ENCODE results near the gene PCDHGB7. TPM values are rescaled to one million over a fixed set of nuclear protein-coding genes. Genes with fewer than 3 reads are reported as not detected.
"Not testable (repeated sequence)": the region's sequence is repeated elsewhere in the genome, so short reads cannot be mapped to it uniquely, and the experiment has no call there.

The PCDHGB7 gene
- polyA plus RNA-seq, 1 of the 3 experiments (the other 2 are of a cell fraction), result 19.1 TPM

- H3K9ac ChIP-seq, result no peak overlapping the region
- peaks cover 3 to 31% of the 10 kb centered on the region in 2 experiments for H3K36me3 ChIP-seq (replicated peaks in 1 of 2; ENCODE audit: control insufficient read depth in 1 of 2, insufficient read depth in 2 of 2, low read length in 1 of 2)
- no peaks in the 10 kb centered on the region for H3K9me3 ChIP-seq
- no peak for DNase-seq
- no peaks in the 10 kb centered on the region for H3K4me1 ChIP-seq (ENCODE audit: control insufficient read depth in 1 of 2, insufficient read depth in 2 of 2, low read depth in 1 of 2, low read length in 1 of 2)
- H3K4me2 ChIP-seq, result no peak overlapping the region
- ChIA-PET POLR2A (no interaction called here), CTCF (interaction anchor here (1.7 kb wide), 1 partner anchor 14 kb away, joined by 6 read pairs; the partner anchor contains the start of gene PCDHGB7)
- H2AFZ ChIP-seq (ENCODE audit: low read depth), result no peak overlapping the region
- WGBS (ENCODE audit: low lambda C conversion rate), result 96% methylated on average over 34 of the region's 37 CpGs
- H3K27ac ChIP-seq (ENCODE audit: low read depth in 2 of 2, low read length in 1 of 2), result no peak overlapping the region
- peaks cover 8% of the 10 kb centered on the region for H3F3A ChIP-seq (replicated peaks; ENCODE audit: insufficient read depth)
- H3K9me2 ChIP-seq, result no peaks in the 10 kb centered on the region
- no peaks in the 10 kb centered on the region for H4K20me1 ChIP-seq (ENCODE audit: insufficient read depth)
- no peaks in the 10 kb centered on the region for H3K27me3 ChIP-seq (ENCODE audit: insufficient read depth)
- TF ChIP-seq SMC3 (IDR thresholded peaks at IDR 0.05; ENCODE audit: low read depth, low read length), result no peak
- no peak for TF ChIP-seq RFX5 (IDR thresholded peaks at IDR 0.05; ENCODE audit: low read length)
- TF ChIP-seq JUND (IDR thresholded peaks at IDR 0.05), result no peak
- TF ChIP-seq ELF1 (IDR thresholded peaks at IDR 0.05), result no peak
- TF ChIP-seq GABPA (IDR thresholded peaks at IDR 0.05; ENCODE audit: low read depth), result no peak
- TF ChIP-seq, protein P1, sequence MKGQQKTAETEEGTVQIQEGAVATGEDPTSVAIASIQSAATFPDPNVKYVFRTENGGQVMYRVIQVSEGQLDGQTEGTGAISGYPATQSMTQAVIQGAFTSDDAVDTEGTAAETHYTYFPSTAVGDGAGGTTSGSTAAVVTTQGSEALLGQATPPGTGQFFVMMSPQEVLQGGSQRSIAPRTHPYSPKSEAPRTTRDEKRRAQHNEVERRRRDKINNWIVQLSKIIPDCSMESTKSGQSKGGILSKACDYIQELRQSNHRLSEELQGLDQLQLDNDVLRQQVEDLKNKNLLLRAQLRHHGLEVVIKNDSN (IDR thresholded peaks at IDR 0.05; ENCODE audit: borderline replicate concordance, low read depth), result no peak
- TF ChIP-seq NFIC (IDR thresholded peaks at IDR 0.05; ENCODE audit: borderline replicate concordance), result no peak
- TF ChIP-seq YY1 (IDR thresholded peaks at IDR 0.05; ENCODE audit: low read depth), result no peak
- no peak for TF ChIP-seq GATA2 (CRISPR knock-in tag; IDR thresholded peaks at IDR 0.05)
- TF ChIP-seq, protein P2, sequence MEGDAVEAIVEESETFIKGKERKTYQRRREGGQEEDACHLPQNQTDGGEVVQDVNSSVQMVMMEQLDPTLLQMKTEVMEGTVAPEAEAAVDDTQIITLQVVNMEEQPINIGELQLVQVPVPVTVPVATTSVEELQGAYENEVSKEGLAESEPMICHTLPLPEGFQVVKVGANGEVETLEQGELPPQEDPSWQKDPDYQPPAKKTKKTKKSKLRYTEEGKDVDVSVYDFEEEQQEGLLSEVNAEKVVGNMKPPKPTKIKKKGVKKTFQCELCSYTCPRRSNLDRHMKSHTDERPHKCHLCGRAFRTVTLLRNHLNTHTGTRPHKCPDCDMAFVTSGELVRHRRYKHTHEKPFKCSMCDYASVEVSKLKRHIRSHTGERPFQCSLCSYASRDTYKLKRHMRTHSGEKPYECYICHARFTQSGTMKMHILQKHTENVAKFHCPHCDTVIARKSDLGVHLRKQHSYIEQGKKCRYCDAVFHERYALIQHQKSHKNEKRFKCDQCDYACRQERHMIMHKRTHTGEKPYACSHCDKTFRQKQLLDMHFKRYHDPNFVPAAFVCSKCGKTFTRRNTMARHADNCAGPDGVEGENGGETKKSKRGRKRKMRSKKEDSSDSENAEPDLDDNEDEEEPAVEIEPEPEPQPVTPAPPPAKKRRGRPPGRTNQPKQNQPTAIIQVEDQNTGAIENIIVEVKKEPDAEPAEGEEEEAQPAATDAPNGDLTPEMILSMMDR (IDR thresholded peaks at IDR 0.05), result no peak
- TF ChIP-seq MAX (IDR thresholded peaks at IDR 0.05; ENCODE audit: low read depth), result no peak
- TF ChIP-seq NRF1 (IDR thresholded peaks at IDR 0.05; ENCODE audit: low read depth, low read length), result no peak
- TF ChIP-seq TCF12 (IDR thresholded peaks at IDR 0.05), result no peak
- TF ChIP-seq, protein P3, sequence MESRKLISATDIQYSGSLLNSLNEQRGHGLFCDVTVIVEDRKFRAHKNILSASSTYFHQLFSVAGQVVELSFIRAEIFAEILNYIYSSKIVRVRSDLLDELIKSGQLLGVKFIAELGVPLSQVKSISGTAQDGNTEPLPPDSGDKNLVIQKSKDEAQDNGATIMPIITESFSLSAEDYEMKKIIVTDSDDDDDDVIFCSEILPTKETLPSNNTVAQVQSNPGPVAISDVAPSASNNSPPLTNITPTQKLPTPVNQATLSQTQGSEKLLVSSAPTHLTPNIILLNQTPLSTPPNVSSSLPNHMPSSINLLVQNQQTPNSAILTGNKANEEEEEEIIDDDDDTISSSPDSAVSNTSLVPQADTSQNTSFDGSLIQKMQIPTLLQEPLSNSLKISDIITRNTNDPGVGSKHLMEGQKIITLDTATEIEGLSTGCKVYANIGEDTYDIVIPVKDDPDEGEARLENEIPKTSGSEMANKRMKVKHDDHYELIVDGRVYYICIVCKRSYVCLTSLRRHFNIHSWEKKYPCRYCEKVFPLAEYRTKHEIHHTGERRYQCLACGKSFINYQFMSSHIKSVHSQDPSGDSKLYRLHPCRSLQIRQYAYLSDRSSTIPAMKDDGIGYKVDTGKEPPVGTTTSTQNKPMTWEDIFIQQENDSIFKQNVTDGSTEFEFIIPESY (IDR thresholded peaks at IDR 0.05; ENCODE audit: borderline replicate concordance, low read depth), result no peak
- no peak for TF ChIP-seq EP300 (IDR thresholded peaks at IDR 0.05; ENCODE audit: borderline replicate concordance in 1 of 2, low read depth in 1 of 2, low read length in 1 of 2)
- TF ChIP-seq EZH2phosphoT487 (IDR thresholded peaks at IDR 0.05; ENCODE audit: borderline replicate concordance, low read depth), result no peak
- TF ChIP-seq, protein P4, sequence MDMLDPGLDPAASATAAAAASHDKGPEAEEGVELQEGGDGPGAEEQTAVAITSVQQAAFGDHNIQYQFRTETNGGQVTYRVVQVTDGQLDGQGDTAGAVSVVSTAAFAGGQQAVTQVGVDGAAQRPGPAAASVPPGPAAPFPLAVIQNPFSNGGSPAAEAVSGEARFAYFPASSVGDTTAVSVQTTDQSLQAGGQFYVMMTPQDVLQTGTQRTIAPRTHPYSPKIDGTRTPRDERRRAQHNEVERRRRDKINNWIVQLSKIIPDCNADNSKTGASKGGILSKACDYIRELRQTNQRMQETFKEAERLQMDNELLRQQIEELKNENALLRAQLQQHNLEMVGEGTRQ (IDR thresholded peaks at IDR 0.05; ENCODE audit: borderline replicate concordance, low read depth, low read length), result no peak
- peaks cover 10% of the 10 kb centered on the region; the same call in 1 of the 2 replicates for H3K79me2 ChIP-seq (ENCODE audit: insufficient read depth)
- peak overlapping the region in 1 of 2 experiments; percentile 12; a peak in 1 of 4 replicates for H3K4me3 ChIP-seq (ENCODE audit: low read depth in 2 of 2, low read length in 1 of 2)
Measured at GRCh38 chr5:141431286-141431685, 13.8 kb downstream of the PCDHGB7 start.

GRCh38 chr5:141432308-141432707 is 14.8 kb downstream of the PCDHGB7 start:
- H3K9me2 ChIP-seq; DNase-seq; H3K9ac ChIP-seq; POLR2A ChIA-PET; H3K27me3 ChIP-seq (ENCODE audit: insufficient read depth); H3K9me3 ChIP-seq; H3K4me2 ChIP-seq; H2AFZ ChIP-seq (ENCODE audit: low read depth); H3K4me1 ChIP-seq (ENCODE audit: control insufficient read depth in 1 of 2, insufficient read depth in 2 of 2, low read depth in 1 of 2, low read length in 1 of 2); H4K20me1 ChIP-seq (ENCODE audit: insufficient read depth); H3K27ac ChIP-seq (ENCODE audit: low read depth in 2 of 2, low read length in 1 of 2); H3F3A ChIP-seq (replicated peaks; ENCODE audit: insufficient read depth): not testable (repeated sequence)
- H3K4me3 ChIP-seq (ENCODE audit: low read depth in 2 of 2, low read length in 1 of 2), result peak overlapping the region in 1 of 2 experiments; percentile 6; a peak in 1 of 4 replicates
- CTCF ChIA-PET, result interaction anchor here (1.7 kb wide), 1 partner anchor 15 kb away, joined by 6 read pairs; the partner anchor contains the start of gene PCDHGB7
- peaks cover 10% of the 10 kb centered on the region; the same call in 1 of the 2 replicates for H3K79me2 ChIP-seq (ENCODE audit: insufficient read depth)
- 92% methylated on average over 20 of the region's 38 CpGs for WGBS (ENCODE audit: low lambda C conversion rate)
- H3K36me3 ChIP-seq (replicated peaks in 1 of 2; ENCODE audit: control insufficient read depth in 1 of 2, insufficient read depth in 2 of 2, low read length in 1 of 2), result peaks cover 3 to 22% of the 10 kb centered on the region in 2 experiments

- H2AFZ ChIP-seq (ENCODE audit: low read depth); H3K27ac ChIP-seq (ENCODE audit: low read depth in 2 of 2, low read length in 1 of 2); H3K4me1 ChIP-seq (ENCODE audit: control insufficient read depth in 1 of 2, insufficient read depth in 2 of 2, low read depth in 1 of 2, low read length in 1 of 2); H4K20me1 ChIP-seq (ENCODE audit: insufficient read depth); H3K27me3 ChIP-seq (ENCODE audit: insufficient read depth); H3K4me2 ChIP-seq; CTCF ChIA-PET; H3K9ac ChIP-seq; H3K9me2 ChIP-seq; H3K9me3 ChIP-seq; H3K4me3 ChIP-seq (ENCODE audit: low read depth in 2 of 2, low read length in 1 of 2); POLR2A ChIA-PET; DNase-seq; H3F3A ChIP-seq (replicated peaks; ENCODE audit: insufficient read depth): not testable (repeated sequence)
- Histone ChIP-seq H3K36me3 (replicated peaks in 1 of 2; ENCODE audit: control insufficient read depth in 1 of 2, insufficient read depth in 2 of 2, low read length in 1 of 2) (peaks cover 3 to 20% of the 10 kb centered on the region in 2 experiments), H3K79me2 (ENCODE audit: insufficient read depth) (peaks cover 10% of the 10 kb centered on the region; the same call in 1 of the 2 replicates)
- 93% methylated on average over 23 of the region's 29 CpGs for WGBS (ENCODE audit: low lambda C conversion rate)
Measured at GRCh38 chr5:141432726-141433125, 15.2 kb downstream of the PCDHGB7 start.
